G401.6 (cell line): ENCODE results near the gene APEH.

Experiments used
- FAIRE-seq: peaks from 2 replicates; lab custom pipeline; 2012; peaks lifted over from hg19 to GRCh38; lab: Jason Lieb, UNC

The APEH gene

GRCh38 chr3:49714728-49715550 is 40.8 kb downstream of the APEH start:
- no peak for FAIRE-seq

GRCh38 chr3:49715611-49716121 is 41.5 kb downstream of the APEH start:
- FAIRE-seq, result no peak

DNA sequence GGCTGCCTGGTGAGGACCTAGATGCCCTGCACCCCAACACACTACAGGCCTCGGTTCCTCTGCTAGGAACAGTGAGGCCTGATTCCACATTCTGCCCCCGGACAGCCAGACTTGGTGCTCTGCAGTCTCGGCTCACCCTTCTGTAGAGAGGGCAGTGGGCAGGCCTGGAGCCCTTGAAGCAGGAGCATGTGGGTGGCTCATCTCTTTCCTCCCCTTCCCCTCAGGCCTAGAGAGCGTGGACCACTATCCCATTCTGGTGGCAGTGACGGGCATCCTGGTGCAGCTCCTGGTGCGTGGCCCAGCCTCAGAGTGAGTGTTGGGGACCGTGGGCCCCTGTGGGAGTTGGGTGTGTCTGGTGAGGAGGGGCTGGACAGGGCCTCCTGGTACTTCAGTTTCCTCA is 42.0 kb downstream of the APEH start:
- FAIRE-seq, result no peak

GRCh38 chr3:49716691-49717210 is 42.6 kb downstream of the APEH start:
- no peak for FAIRE-seq

DNA sequence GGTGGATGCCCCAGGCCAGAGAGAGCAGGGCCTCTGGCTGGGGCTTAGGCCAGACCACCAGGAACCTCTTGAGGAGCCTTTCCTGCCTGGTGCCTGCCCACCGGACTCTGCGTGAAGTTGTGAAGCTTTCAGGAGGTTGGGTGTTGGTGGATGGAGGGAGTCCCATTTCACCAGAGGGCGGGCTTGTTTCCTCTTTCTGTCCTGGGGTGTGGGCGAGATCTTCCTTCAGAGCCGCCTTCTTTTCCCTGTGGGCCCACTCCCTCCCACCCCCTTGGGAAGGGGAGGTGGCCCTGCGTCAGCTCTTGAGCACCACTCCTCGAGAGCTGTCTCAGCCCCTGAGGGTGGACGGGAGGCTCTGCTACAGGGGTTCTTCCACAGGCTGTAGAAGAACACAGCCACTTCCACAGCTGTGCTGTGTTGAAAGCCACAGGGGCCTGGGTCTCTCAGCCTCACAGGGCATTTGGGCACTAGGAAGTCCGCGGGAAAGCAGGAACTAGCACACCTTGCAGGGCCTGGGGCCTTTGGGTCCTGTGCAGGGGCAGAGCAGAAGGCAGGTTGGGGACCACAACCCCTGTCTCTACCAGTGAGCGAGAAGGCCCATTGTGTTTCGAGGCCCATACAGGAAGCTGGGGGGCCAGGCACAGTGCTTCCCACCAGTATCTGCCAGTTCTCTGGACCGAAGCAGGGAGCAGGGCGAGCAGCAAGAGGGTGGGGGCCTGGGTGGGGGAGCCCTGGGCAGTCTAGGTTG is 43.2 kb downstream of the APEH start:
- no peak for FAIRE-seq

- FAIRE-seq, result no peak
Observed at GRCh38 chr3:49717959-49718857, 44.1 kb downstream of the APEH start.

DNA sequence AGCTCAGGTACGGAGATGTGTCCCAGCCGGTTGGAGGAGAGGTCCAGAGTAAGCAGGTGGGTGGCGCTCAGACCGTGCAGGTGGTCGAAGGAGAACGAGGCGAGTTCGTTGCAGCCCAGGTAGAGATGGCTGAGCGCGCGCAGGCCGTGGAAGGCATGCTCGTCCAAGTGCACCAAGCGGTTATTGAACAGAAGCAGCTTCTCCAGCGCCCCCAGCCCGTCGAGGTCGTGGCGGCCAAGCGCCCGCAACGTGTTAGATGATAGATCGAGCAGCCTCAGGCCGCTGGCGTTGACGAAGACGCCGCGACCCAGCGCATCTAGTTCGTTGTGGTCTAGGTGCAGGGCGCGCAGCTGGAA is 44.7 kb downstream of the APEH start:
- no peak for FAIRE-seq

- FAIRE-seq, result no peak
Observed at GRCh38 chr3:49719214-49719884, 45.2 kb downstream of the APEH start, which contains the start of gene AMIGO3. TSS of gene AMIGO3 (minus strand) at chr3:49719684. CDS start at chr3:49719465, 219 bp downstream.

- no peak for FAIRE-seq
Observed at GRCh38 chr3:49720855-49721595, 46.9 kb downstream of the APEH start.

GRCh38 chr3:49721596-49721895 is 47.4 kb downstream of the APEH start:
- no peak for FAIRE-seq

DNA sequence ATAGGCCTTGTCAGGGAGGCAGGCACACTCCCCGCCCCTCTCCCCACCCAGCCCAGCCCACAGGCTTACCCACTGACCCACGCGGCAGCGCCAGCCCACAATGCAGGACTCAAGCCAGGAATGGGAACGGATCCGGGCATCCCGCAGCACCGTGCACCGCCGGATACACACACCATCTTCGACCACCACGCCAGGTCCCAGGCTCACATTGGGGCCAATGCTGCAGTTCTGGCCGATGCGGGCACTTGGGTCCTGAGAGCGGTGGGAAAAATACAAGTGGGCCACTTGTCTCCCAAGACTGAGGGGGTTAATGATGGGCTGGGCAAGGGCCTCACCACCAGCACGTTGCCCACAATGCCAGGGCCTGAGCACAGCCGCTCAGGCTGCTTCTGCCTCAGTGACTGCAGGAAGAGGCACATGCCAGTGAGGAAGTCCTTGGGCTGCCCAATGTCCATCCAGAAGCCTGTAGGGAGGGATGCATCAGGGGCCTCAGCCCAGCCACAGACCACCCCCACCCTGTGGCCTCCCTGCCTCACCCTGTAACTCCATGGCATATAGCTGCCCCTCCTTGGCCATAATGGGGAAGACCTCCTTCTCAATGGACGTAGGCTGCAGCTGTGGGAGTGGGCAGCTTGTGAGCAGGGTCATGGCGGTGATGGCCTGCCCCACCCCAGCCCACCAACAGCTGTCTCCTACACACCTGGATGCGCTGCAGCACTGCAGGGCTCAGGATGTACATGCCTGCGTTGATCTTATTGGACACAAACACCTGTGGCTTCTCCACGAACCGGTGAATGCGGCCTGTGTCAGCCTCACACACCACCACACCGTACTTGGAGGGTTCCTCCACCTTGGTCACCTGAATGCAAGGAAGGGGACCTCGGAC is 48.0 kb downstream of the APEH start:
- no peak for FAIRE-seq

- FAIRE-seq, result no peak
Observed at GRCh38 chr3:49722896-49723295, 48.7 kb downstream of the APEH start.

DNA sequence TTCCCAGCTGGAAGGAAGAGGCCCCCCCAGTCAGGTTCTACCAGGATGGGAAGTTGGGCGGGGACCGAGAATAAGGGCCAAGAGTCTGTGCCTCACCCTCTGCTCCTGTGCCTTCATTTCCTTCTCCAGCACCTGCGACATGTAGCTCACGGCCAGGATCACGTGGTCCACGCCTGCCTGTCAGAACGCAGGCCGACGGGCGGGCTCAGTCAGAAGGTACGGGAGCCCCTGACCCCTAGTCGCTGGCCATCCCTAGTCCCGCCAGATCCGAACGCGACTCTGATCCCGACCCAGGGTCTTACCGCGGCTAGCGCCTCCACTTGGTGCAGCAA is 49.1 kb downstream of the APEH start:
- no peak for FAIRE-seq

- peak; percentile 88 for FAIRE-seq
Observed at GRCh38 chr3:49723628-49724551, 49.7 kb downstream of the APEH start, which contains the start of gene GMPPB. TSS of gene GMPPB (minus strand) at chr3:49723951. CDS start at chr3:49723726, 225 bp downstream.

- FAIRE-seq, result no peak
Observed at GRCh38 chr3:49724586-49724985, 50.4 kb downstream of the APEH start.

DNA sequence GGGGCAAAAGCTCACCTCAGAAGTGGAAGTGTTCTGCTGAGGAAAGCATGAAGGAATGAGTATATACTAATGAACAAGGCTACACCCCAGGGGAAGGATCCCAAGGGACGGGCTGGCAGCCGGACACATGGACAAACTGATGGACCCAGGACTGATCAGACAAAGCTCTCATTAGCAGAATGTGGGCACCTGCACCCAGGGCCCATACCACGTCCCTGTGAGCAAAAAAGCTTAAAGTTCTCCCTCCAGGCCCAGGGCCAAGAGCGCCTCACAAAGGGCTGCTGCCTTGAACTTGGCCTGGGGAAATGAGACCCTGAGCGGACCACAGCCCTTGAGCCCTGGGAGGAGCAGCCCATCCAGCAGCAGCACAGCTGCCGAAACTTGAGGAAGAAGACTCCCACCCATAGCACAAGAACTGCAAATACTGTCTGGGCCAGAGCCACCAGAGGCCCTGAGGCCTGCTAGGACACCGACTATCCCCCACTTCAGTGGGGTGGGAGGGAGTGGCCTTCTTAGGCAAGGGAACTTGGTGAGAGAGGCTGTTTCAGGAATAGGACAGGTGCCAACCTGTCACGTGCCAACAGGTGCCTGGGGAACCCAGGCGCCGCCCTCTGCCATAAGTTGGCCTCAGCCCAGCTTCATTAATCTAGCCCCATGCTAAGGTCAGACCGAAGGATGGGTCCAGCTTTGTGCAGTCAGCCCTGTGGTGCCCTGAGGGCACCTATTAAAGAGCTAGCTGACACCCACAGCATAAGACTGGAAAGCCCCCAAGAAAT is 51.9 kb downstream of the APEH start:
- no peak for FAIRE-seq

DNA sequence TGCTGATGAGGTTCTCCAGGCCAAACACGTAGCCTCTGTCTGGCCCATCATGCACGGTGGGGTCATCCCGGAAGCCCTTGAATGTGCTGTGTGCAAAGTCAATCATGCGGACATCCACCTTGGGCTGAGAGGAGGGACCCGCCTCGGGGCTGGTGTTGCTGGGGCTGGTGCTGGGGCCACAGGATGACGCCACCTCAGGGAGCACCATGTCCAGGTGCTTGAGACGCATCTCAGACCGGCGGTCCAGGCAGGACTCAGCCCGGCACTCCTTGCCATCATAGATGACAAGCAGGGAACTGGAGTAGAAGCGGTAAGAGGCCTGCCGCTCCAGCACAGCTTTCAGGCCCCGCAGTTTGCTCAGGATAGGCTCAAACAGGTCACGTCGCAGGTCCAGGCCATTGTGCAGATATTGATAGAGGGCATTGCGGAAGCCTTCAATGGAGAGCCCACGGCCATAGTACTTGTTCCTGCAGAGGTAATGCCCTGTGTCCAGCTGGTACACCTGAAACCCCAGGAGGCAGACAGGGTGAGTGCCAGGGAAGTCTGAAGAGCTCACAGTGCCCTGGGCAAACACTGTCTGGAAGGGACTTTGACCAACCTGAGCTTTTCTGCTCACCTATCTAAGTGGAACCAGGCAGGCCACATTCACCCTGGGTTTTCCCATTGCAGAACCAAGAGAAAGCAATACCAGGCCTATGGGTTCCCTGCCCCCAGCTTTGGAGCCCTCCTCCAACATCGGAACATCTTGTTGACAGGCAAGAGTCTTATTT is 53.2 kb downstream of the APEH start:
- no peak for FAIRE-seq
